ENCODE data around the gene RTL10.

- TF ChIP-seq CTCF (conservative IDR thresholded peaks at IDR 0.05; ENCODE audit: low read depth, low read length): no peak
- TF ChIP-seq EZH2 (IDR thresholded peaks at IDR 0.05; ENCODE audit: borderline replicate concordance, low read depth, low read length, poor library complexity, severe bottlenecking): no peak
Measured at GRCh38 chr22:19815093-19815822, 39.4 kb downstream of the RTL10 start.
